HEK293T (cell line): ENCODE results near the gene UGT3A1.
"Not testable (repeated sequence)": the region's sequence is repeated elsewhere in the genome, so short reads cannot be mapped to it uniquely, and the experiment has no call there.

Experiments
- CTCF ChIA-PET: fragments of 350-600 bp; formaldehyde crosslinking; extraction: SDS; loops from one replicate; lab custom pipeline; 2021; ENCODE audit warnings: antibody characterized with exemption, inconsistent platforms; lab: Yijun Ruan, JAX
- POLR2A ChIA-PET: fragments of 350-600 bp; formaldehyde crosslinking; extraction: SDS; loops from one replicate; lab custom pipeline; 2020; ENCODE audit warnings: antibody characterized with exemption, inconsistent platforms; lab: Yijun Ruan, JAX
- DNase-seq: peaks from one replicate; pipeline ENCODE4 v3.0.0; 2012; ENCODE audit warnings: mixed read lengths; ENCODE audit errors: extremely low spot score
- ARNT ChIP-seq: fragments of 450-650 bp; IDR thresholded peaks from 2 replicates; pipeline ENCODE4 v1.6.1; 2017; ENCODE audit warnings: mild to moderate bottlenecking
- BHLHE40 ChIP-seq: fragments of 450-650 bp; IDR thresholded peaks from 2 replicates; pipeline ENCODE4 v1.6.1; 2016; ENCODE audit warnings: mild to moderate bottlenecking, moderate library complexity, borderline replicate concordance
- CTBP1 ChIP-seq: fragments of 450-650 bp; IDR thresholded peaks from 2 replicates; pipeline ENCODE4 v1.6.1; 2016; ENCODE audit warnings: borderline replicate concordance
- ELF4 ChIP-seq: fragments of 450-650 bp; IDR thresholded peaks from 2 replicates; pipeline ENCODE4 v1.6.1; 2017; ENCODE audit warnings: antibody characterized with exemption
- FOXA1 ChIP-seq: fragments of 450-650 bp; IDR thresholded peaks from 2 replicates; pipeline ENCODE4 v1.6.1; 2016; ENCODE audit warnings: mild to moderate bottlenecking
- FOXK2 ChIP-seq: fragments of 450-650 bp; IDR thresholded peaks from 2 replicates; pipeline ENCODE4 v1.6.1; 2016; ENCODE audit warnings: mild to moderate bottlenecking
- FOXM1 ChIP-seq: fragments of 450-650 bp; IDR thresholded peaks from 2 replicates; pipeline ENCODE4 v1.6.1; 2017; ENCODE audit warnings: mild to moderate bottlenecking, borderline replicate concordance
- HDGF ChIP-seq: fragments of 450-650 bp; IDR thresholded peaks from 2 replicates; pipeline ENCODE4 v1.6.1; 2017; ENCODE audit warnings: antibody characterized with exemption, borderline replicate concordance
- L3MBTL2 ChIP-seq: fragments of 450-650 bp; conservative IDR thresholded peaks from 2 replicates; pipeline ENCODE4 v1.6.1; 2016; ENCODE audit warnings: mild to moderate bottlenecking
- LEF1 ChIP-seq: fragments of 450-650 bp; IDR thresholded peaks from 2 replicates; pipeline ENCODE4 v1.6.1; 2017; ENCODE audit warnings: mild to moderate bottlenecking, borderline replicate concordance
- NFRKB ChIP-seq: fragments of 450-650 bp; IDR thresholded peaks from 2 replicates; pipeline ENCODE4 v1.6.1; 2016; ENCODE audit warnings: mild to moderate bottlenecking, moderate library complexity
- PKNOX1 ChIP-seq: fragments of 450-650 bp; IDR thresholded peaks from 2 replicates; pipeline ENCODE4 v1.6.1; 2016
- SP1 ChIP-seq: fragments of 450-650 bp; IDR thresholded peaks from 2 replicates; pipeline ENCODE4 v1.6.1; 2017
- SUZ12 ChIP-seq: fragments of 450-650 bp; IDR thresholded peaks from 2 replicates; pipeline ENCODE4 v1.6.1; 2016; ENCODE audit warnings: mild to moderate bottlenecking
- TARDBP ChIP-seq: fragments of 450-650 bp; IDR thresholded peaks from 2 replicates; pipeline ENCODE4 v1.6.1; 2016
- ZNF384 ChIP-seq: fragments of 450-650 bp; IDR thresholded peaks from 2 replicates; pipeline ENCODE4 v1.6.1; 2016

The UGT3A1 gene

GRCh38 chr5:36028816-36029465, 37.8 kb upstream of the UGT3A1 start:
- DNase-seq, result no peak
- TF ChIP-seq FOXA1 (no peak), FOXM1 (no peak), HDGF (no peak), SUZ12 (no peak), NFRKB (no peak), ARNT (no peak), BHLHE40 (no peak), FOXK2 (no peak), ZNF384 (no peak), PKNOX1 (no peak), SP1 (no peak), L3MBTL2 (no peak), TARDBP (no peak), ELF4 (no peak), CTBP1 (no peak), LEF1 (no peak)
- ChIA-PET CTCF (no interaction called here), POLR2A (no interaction called here)

GRCh38 chr5:36027711-36028110, 36.5 kb upstream of the UGT3A1 start:
- TF ChIP-seq NFRKB, result no peak
- TF ChIP-seq SUZ12, result no peak
- TF ChIP-seq L3MBTL2, result no peak
- ChIA-PET CTCF (no interaction called here), POLR2A (no interaction called here)
- no peak for DNase-seq

GRCh38 chr5:36026706-36027465, 35.7 kb upstream of the UGT3A1 start:
- CTCF ChIA-PET, result no interaction called here
- no peak for TF ChIP-seq FOXM1
- TF ChIP-seq ZNF384, result no peak
- no peak for TF ChIP-seq LEF1
- no peak for TF ChIP-seq FOXA1
- no peak for TF ChIP-seq PKNOX1
- no peak for TF ChIP-seq ELF4
- no peak for TF ChIP-seq FOXK2
- TF ChIP-seq NFRKB, result no peak
- no peak for TF ChIP-seq HDGF
- TF ChIP-seq ARNT, result no peak
- DNase-seq, result no peak
- POLR2A ChIA-PET, result no interaction called here

- POLR2A ChIA-PET, CTCF ChIA-PET, DNase-seq: not testable (repeated sequence)
Measured at GRCh38 chr5:36022246-36022645, 31.1 kb upstream of the UGT3A1 start.

- DNase-seq, CTCF ChIA-PET, POLR2A ChIA-PET: not testable (repeated sequence)
Measured at GRCh38 chr5:36019584-36019983, 28.4 kb upstream of the UGT3A1 start.

GRCh38 chr5:36017622-36018021, 26.4 kb upstream of the UGT3A1 start:
- POLR2A ChIA-PET, result no interaction called here

More at GRCh38 chr5:36017622-36018021, 26.4 kb upstream of the UGT3A1 start:
- no peak for TF ChIP-seq NFRKB
- TF ChIP-seq CTBP1, result no peak
- TF ChIP-seq LEF1, result no peak
- TF ChIP-seq TARDBP, result no peak
- TF ChIP-seq ZNF384, result no peak
- no peak for TF ChIP-seq SUZ12
- no peak for TF ChIP-seq SP1
- TF ChIP-seq BHLHE40, result no peak
- TF ChIP-seq HDGF, result no peak
- no peak for TF ChIP-seq L3MBTL2
- TF ChIP-seq ELF4, result no peak
- TF ChIP-seq ARNT, result no peak
- no peak for TF ChIP-seq PKNOX1
- TF ChIP-seq FOXK2, result no peak
- CTCF ChIA-PET, result no interaction called here
- DNase-seq, result no peak
